Prostate gland (tissue), 2 donors: Measurements from ENCODE around the gene SAMD4A.

Experiments
- CTCF ChIP-seq, 4 experiments: fragments of 200-600 bp in 2 of 4; fragments of 450-650 bp in 2 of 4; sonication (generic) in 2 of 4; IDR thresholded peaks; 1 replicate in 3 of 4; 2 replicates in 1 of 4; pipeline ENCODE4 v1.5.1; 2016 to 2019; ENCODE audit warnings: antibody characterized with exemption in 4 of 4, mild to moderate bottlenecking in 2 of 4, moderate library complexity in 2 of 4
- POLR2A ChIP-seq: fragments of 450-650 bp; IDR thresholded peaks from one replicate; pipeline ENCODE4 v1.6.1; 2016; ENCODE audit warnings: antibody characterized with exemption, mild to moderate bottlenecking

GRCh38 chr14:54533100-54533499 is 33.8 kb upstream of the SAMD4A start:
- no peak for TF ChIP-seq POLR2A
- no peak for TF ChIP-seq CTCF (IDR thresholded peaks at IDR 0.05)
